Psoas muscle (tissue), 8 donors: ENCODE data around the gene ADAMTS2. TPM values are rescaled to one million over a fixed set of nuclear protein-coding genes. Genes with fewer than 3 reads are reported as not detected.

Source experiments
- ATAC-seq, 4 donors: fragments of 200-7000 bp; cut with Tn5 transposase; one replicate each; pipeline ENCODE4 v1.9.1; 2020; ENCODE audit warnings: moderate library complexity in 3 of 4, mild to moderate bottlenecking in 2 of 4
- DNase-seq, 2 donors: peaks; one replicate each; pipeline ENCODE4 v3.0.0-alpha.2; 2020
- H3K27ac ChIP-seq: fragments of 200-600 bp; one replicate; pipeline ENCODE4 v1.8.0; 2022
- H3K27me3 ChIP-seq, 3 donors: fragments of 200-600 bp in 1 of 3; one replicate each; pipeline versions ENCODE4 v1.6.1 to v1.8.0; 2013 to 2022; ENCODE audit warnings: low read length in 2 of 3, mild to moderate bottlenecking in 2 of 3, moderate library complexity in 1 of 3; ENCODE audit not compliant: insufficient read depth in 3 of 3
- H3K36me3 ChIP-seq, 2 donors: fragments of 200-600 bp in 1 of 2; one replicate each; pipeline versions ENCODE4 v1.6.1 to v1.8.0; 2013 to 2022; ENCODE audit warnings: low read depth in 1 of 2, mild to moderate bottlenecking in 1 of 2, moderate library complexity in 1 of 2; ENCODE audit not compliant: insufficient read depth in 1 of 2
- H3K4me1 ChIP-seq: fragments of 200-600 bp; one replicate; pipeline ENCODE4 v1.8.0; 2022
- H3K4me3 ChIP-seq: fragments of 200-600 bp; one replicate; pipeline ENCODE4 v1.8.0; 2022; ENCODE audit warnings: mild to moderate bottlenecking
- H3K9me3 ChIP-seq: fragments of 200-600 bp; one replicate; pipeline ENCODE4 v1.8.0; 2022
- CTCF ChIP-seq: fragments of 200-600 bp; IDR thresholded peaks from one replicate; pipeline ENCODE4 v1.8.0; 2022; ENCODE audit warnings: antibody characterized with exemption
- WGBS, 3 donors: extraction: QIAGEN DNeasy Blood & Tissue Kit; methylation state at CpG; one replicate each; pipeline versions ENCODE4 v1.1.6 to v1.1.7; 2013; 5-methylcytosine and 5-hydroxymethylcytosine counted together
- intact Hi-C, 2 donors: fragments of 100-400 bp; cut with DNase I; formaldehyde crosslinking; loops; one replicate each; pipeline versions ENCODE4 v1.11.0 to v1.14.2; 2022
- polyA plus RNA-seq, 3 donors: library from polyadenylated mRNA; stranded (reverse); fragments of 200-250 nt; gene quantifications; one replicate each; pipeline ENCODE4 v1.2.3, GENCODE V29; 2013
- total RNA-seq, 4 donors: library from RNA; stranded (reverse); fragmentation: NEBNext Ultra II Directional in 2 of 4; extraction: Animal tissue kit (Norgen Biotek cat#: 25700) in 2 of 4; gene quantifications; one replicate each; pipeline versions ENCODE4 v1.2.1 to v1.2.4, GENCODE V29; 2021 to 2023
- donor health status: healthy with polysubstance abuse.
- donor health status: DM: no; HTN: no; CAD: no; lungs with moderate emphysema.
- donor health status: Bipolar disorder and iron deficiency.
- donor health status: healthy.
- donor health status: DM: yes; HTN: yes; CAD: no.
- donor health status: DM: no; HTN: no; CAD: no.
- donor health status: DM: no; HTN: no; CAD: no.
- donor health status: DM: yes; HTN: yes; CAD: no.

ADAMTS2 gene
- total and polyA plus RNA-seq, 7 donors = 0.83 to 3.7 (median 2.0) TPM

- Histone ChIP-seq H3K4me1 (no peaks in the 10 kb centered on the region), H3K27me3 (no peaks in the 10 kb centered on the region), H3K36me3 (no peaks in the 10 kb centered on the region), H3K27ac (no peak overlapping the region), H3K9me3 (no peaks in the 10 kb centered on the region), H3K4me3 (no peak overlapping the region)
- 95 to 96% (median 96%) methylated on average over 14 of the region's 14 CpGs for WGBS, 3 donors
- ATAC-seq (no peak), DNase-seq (no peak)
- no peak for TF ChIP-seq CTCF
- intact Hi-C loops = no loop called here
These were observed 123.9 kb downstream of the ADAMTS2 start for GRCh38 chr5:179221196-179221876.

GRCh38 chr5:179220716-179221115, 124.5 kb downstream of the ADAMTS2 start:
- DNase-seq (no peak), ATAC-seq (no peak)
- no peaks in the 10 kb centered on the region for H3K27me3 ChIP-seq
- H3K9me3 ChIP-seq = no peaks in the 10 kb centered on the region
- H3K27ac ChIP-seq = no peak overlapping the region
- TF ChIP-seq CTCF = no peak
- H3K4me3 ChIP-seq = no peak overlapping the region
- intact Hi-C loops = no loop called here
- H3K36me3 ChIP-seq = no peaks in the 10 kb centered on the region
- H3K4me1 ChIP-seq = no peaks in the 10 kb centered on the region
- 88 to 96% (median 92%) methylated on average over 8 of the region's 8 CpGs for WGBS, 3 donors

- DNase-seq (no peak), ATAC-seq (no peak)
- WGBS, 3 donors = 80 to 85% (median 81%) methylated on average over 28 to 30 of the region's 30 CpGs
- intact Hi-C loops = no loop called here
- no peak for TF ChIP-seq CTCF
- Histone ChIP-seq H3K4me3 (no peak overlapping the region), H3K4me1 (no peaks in the 10 kb centered on the region), H3K27me3 (no peaks in the 10 kb centered on the region), H3K36me3 (no peaks in the 10 kb centered on the region), H3K27ac (no peak overlapping the region), H3K9me3 (no peaks in the 10 kb centered on the region)
These were observed 125.3 kb downstream of the ADAMTS2 start for GRCh38 chr5:179219661-179220620.

GRCh38 chr5:179218943-179219330, 126.3 kb downstream of the ADAMTS2 start:
- H3K36me3 ChIP-seq = no peaks in the 10 kb centered on the region
- no peak for DNase-seq
- H3K27ac ChIP-seq = no peak overlapping the region
- H3K4me1 ChIP-seq = no peaks in the 10 kb centered on the region
- H3K27me3 ChIP-seq = no peaks in the 10 kb centered on the region
- H3K9me3 ChIP-seq = no peaks in the 10 kb centered on the region
- no peak overlapping the region for H3K4me3 ChIP-seq
- 90 to 91% (median 91%) methylated on average over 4 of the region's 4 CpGs for WGBS, 3 donors
- no peak for ATAC-seq
- intact Hi-C loops = no loop called here
- TF ChIP-seq CTCF = no peak
